HT1080 (cell line): Measurements from ENCODE around the gene EEFSEC. TPM values are rescaled to one million over a fixed set of nuclear protein-coding genes. Genes with fewer than 3 reads are reported as not detected.
"Not testable (repeated sequence)": the region's sequence is repeated elsewhere in the genome, so short reads cannot be mapped to it uniquely, and the experiment has no call there.

Source experiments
- DNase-seq: peaks from one replicate; pipeline ENCODE4 v3.0.0-alpha.2; 2015; ENCODE audit warnings: low read depth
- total RNA-seq: library from RNA; depleted of rRNA; stranded (reverse); fragments of >200 nt; shearing (Covaris generic); gene quantifications from 2 replicates; pipeline ENCODE4 v1.2.3, GENCODE V29; 2014

EEFSEC gene
- total RNA-seq, 1 experiment from 2014 or later, result 12.3 TPM

DNA sequence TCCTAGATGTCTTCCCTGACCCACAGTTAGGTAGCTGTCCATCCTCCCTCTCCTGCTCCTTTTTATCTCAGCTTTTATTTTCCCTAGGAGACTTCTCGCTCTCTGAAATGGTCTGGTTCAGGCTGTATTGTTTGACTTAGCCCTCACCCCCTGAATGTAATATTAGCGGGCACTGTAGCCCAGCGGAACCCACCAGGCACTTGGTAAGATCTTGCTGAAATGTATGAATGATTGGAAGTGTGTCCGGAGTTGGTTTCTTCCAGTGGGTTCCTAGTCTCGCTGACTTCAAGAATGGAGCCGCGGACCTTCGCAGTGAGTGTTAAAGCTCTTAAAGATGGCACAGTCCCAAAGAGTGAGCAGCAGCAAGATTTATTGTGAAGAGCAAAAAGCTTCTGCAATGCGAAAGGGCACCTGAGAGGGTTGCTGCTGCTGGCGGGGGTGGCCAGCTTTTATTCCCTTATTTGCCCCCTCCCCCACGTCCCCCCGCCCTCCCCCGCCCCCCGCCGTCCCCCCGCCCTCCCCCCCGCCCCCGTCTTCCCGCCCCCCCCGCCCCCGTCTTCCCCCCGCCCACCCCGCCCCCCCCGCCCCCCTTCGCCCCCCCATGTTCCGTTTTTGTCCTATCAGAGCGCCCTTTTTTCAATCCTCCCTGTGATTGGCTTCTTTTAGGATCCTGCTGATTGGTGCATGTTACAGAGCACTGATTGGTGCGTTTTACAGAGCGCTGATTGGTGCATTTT, 694 bp upstream of the EEFSEC start:
- DNase-seq, result peak; percentile 92

GRCh38 chr3:128154354-128154753, 1.1 kb downstream of the EEFSEC start:
- DNase-seq, result not testable (repeated sequence)

GRCh38 chr3:128155616-128156360, 2.5 kb downstream of the EEFSEC start:
- DNase-seq, result no peak

DNA sequence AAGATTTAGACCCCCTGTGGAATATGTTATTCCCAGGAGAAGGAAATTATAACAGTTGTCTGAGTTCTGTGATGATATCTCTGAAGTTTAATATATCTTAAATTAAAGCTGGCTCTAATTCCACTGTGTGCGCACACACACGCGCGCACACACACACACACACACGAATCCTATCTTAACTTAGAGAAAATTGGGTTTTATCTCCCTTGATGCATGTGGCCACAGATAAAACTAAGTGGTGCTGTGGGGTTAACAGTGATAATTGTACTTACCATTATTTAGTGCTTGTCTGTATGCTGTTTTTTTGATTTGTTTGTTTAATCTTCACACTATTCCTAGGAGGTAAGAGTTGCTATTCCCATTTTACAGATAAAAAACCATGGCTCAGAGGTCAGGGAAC, 7.4 kb downstream of the EEFSEC start:
- no peak for DNase-seq

DNA sequence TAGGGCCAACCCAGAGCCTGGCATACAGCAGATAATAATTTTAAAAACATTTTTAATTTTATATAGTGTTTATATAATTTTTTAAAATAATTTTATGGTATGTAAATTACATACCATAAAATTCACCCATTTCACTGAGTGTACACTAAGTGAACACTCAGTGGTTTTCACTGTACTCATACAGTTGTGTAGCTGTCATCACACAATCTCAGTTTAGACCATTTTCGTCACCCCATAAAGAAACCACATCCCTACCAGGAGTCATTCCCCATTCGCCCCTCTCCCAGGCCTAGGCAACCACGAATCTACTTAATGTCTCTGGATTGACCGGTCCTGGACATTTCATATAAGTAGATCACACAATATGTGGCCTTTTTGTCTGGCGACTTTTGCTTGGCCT, 10.2 kb downstream of the EEFSEC start:
- DNase-seq, result no peak

DNA sequence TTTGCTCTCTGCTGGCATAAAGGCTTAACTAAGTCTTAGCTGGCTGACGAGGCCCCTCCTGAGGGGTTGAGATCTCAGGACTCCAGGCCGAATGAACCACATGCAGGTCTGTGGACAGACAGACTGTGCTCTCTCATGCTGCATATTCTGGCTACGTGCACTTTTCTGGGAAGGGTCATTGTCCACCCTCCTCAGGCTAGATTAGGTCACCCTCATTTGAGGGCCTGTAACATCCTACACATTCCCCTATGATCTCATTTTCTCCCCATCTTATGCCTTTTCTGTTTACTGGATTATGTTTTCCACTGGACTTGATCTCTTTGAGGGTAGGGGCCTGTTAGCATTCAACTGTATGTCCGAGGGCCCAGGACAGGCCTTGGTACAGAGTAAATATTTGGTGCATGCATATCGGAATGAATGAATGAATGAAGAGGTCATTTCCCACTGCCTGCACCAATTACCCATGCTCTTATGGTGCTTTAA, 13.7 kb downstream of the EEFSEC start:
- DNase-seq, result no peak

DNA sequence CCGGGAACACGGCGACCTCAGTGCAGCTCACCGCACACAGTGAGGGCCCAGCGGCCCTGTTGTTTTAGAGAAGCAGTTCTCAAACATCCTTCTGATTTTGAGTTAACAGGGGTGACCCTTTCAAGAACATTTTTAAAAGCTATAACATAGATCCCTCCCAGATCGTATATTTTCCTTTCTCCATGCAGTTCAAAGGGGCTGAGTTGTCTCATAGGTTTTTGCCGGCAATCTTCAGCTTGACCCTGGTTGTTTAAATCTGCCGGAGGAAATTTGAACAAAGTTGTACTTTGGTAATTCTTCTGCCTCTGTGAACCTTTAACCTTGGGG, 14.3 kb downstream of the EEFSEC start:
- no peak for DNase-seq

- no peak for DNase-seq
Observed at GRCh38 chr3:128167973-128168674, 14.8 kb downstream of the EEFSEC start.

GRCh38 chr3:128168836-128169235, 15.6 kb downstream of the EEFSEC start:
- no peak for DNase-seq

GRCh38 chr3:128170866-128171516, 17.7 kb downstream of the EEFSEC start:
- peak; percentile 79 for DNase-seq

- DNase-seq, result no peak
Observed at GRCh38 chr3:128173200-128173599, 19.9 kb downstream of the EEFSEC start.

DNA sequence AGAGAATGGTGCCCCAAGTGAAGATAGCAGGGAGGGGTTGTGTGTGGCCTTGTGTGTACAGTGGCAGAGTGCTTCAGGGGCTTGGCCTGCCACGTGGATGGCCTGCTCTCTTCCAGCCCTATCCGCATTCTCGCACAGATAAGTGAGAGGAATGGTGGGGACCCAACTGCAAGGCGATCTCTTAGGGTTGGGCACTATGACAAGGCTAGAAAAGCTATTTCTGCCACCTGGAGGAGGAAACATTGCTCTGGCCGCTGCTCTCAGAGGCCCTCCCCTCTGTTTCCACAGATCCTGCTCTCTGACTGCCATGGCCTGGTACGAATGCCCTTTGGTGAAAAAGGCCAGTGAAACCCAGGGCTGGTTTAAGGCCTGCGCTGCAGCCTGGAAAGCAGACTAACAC, 20.6 kb downstream of the EEFSEC start:
- no peak for DNase-seq

- no peak for DNase-seq
Observed at GRCh38 chr3:128174675-128175590, 21.7 kb downstream of the EEFSEC start.

DNA sequence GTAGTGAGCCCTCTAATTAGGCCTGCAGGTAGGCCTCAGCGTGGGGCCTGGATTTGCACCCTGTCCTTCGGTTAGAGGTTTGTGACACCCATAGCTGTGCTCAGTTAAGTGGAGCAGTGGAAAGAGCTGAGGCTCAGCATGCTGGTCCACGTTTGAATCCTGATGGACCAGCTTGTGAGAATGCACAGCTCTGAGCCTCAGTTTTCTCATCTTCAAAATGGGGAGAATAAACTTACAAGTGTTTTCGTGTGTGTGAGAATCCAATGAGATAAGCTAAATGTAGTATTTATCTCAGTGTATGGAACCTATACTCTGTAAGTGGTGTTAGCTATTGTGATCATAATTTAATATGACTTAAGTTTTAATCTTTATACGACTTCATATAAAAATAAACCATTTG, 22.5 kb downstream of the EEFSEC start:
- DNase-seq, result no peak

DNA sequence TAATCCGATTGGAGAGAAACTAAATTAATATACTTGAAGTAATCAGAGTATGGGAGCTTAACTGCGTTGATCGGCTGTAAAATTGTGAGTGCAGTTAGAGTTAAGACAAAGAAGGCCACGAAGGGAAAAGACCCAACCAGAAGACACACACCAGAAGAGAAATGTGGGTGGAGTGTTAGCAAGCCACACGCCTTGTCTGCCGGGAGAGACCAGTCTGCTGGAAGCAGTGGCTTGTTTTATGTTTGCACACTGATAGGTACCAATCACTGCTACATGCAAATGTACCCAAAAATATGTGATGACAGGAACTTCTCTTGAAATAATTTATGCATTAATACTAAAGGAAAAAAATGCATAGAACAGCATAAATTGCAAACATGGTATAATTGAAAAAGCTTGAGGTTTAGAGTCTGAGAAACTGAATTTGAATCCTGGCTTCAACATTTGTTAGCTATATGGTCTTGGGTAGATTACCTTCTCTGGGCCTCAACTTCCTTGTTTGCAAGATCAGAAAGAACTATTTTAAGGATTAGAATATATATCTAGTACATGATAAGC, 23.1 kb downstream of the EEFSEC start:
- no peak for DNase-seq

GRCh38 chr3:128177865-128178264, 24.6 kb downstream of the EEFSEC start:
- DNase-seq, result no peak

- no peak for DNase-seq
Observed at GRCh38 chr3:128178782-128179483, 25.7 kb downstream of the EEFSEC start.

- no peak for DNase-seq
Observed at GRCh38 chr3:128179484-128179819, 26.2 kb downstream of the EEFSEC start.

DNA sequence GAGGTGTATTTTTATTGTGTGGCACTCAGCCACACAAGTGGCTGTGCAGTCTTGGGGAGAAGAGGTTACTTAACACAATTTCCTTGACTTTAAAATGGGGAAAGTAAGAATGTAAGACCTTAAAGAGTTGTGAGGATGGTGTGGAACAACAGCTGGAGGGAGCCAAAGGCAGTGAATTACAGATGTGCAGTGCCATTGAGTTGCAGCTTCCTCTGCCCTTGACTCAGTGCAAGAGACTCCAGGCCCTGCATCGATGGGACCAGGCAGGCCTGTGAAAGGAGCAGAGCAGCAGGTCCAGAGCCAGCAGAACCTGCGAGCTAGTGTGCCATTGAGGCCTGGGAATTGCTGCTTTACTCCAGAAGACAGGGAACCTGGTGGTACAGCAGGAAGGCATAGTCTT, 27.2 kb downstream of the EEFSEC start:
- no peak for DNase-seq

GRCh38 chr3:128180913-128181312, 27.6 kb downstream of the EEFSEC start:
- no peak for DNase-seq
